Stomach smooth muscle (tissue), 2 donors: ENCODE results near the gene VTI1A.

ENCODE experiments used
- H3K27ac ChIP-seq: one replicate; pipeline ENCODE4 v1.7.0; 2013; ENCODE audit warnings: mild to moderate bottlenecking, low read length, inconsistent platforms
- H3K27me3 ChIP-seq, 2 donors: one replicate each; pipeline ENCODE4 v1.7.0; 2013; ENCODE audit warnings: low read length in 2 of 2; ENCODE audit not compliant: insufficient read depth in 2 of 2, control insufficient read depth in 1 of 2
- H3K36me3 ChIP-seq, 2 donors: one replicate each; pipeline ENCODE4 v1.7.0; 2013; ENCODE audit warnings: low read length in 2 of 2; ENCODE audit not compliant: control insufficient read depth in 2 of 2, insufficient read depth in 2 of 2
- H3K4me1 ChIP-seq: one replicate; pipeline ENCODE4 v1.7.0; 2013; ENCODE audit warnings: low read length; ENCODE audit not compliant: control insufficient read depth, insufficient read depth
- H3K4me3 ChIP-seq, 2 donors: one replicate each; pipeline ENCODE4 v1.7.0; 2013; ENCODE audit warnings: low read length in 2 of 2
- H3K9ac ChIP-seq, 2 donors: one replicate each; pipeline ENCODE4 v1.7.0; 2013; ENCODE audit warnings: low read length in 2 of 2, mild to moderate bottlenecking in 1 of 2
- H3K9me3 ChIP-seq, 2 donors: one replicate each; pipeline ENCODE4 v1.7.0; 2013; ENCODE audit warnings: low read length in 2 of 2; ENCODE audit not compliant: control insufficient read depth in 2 of 2
- donor health status: healthy.
- donor health status: Pancreatic carcinoma.

VTI1A gene

GRCh38 chr10:112768121-112768520 lies 321.1 kb downstream of the VTI1A start:
- Histone ChIP-seq H3K4me3 (no peak overlapping the region), H3K36me3 (no peaks in the 10 kb centered on the region), H3K9ac (no peak overlapping the region), H3K27ac (no peak overlapping the region), H3K4me1 (peaks cover 3% of the 10 kb centered on the region), H3K27me3 (no peaks in the 10 kb centered on the region), H3K9me3 (no peaks in the 10 kb centered on the region)

GRCh38 chr10:112769081-112769480 lies 322.1 kb downstream of the VTI1A start:
- H3K4me1 ChIP-seq = peaks cover 3% of the 10 kb centered on the region
- H3K4me3 ChIP-seq = no peak overlapping the region
- no peaks in the 10 kb centered on the region for H3K27me3 ChIP-seq
- no peak overlapping the region for H3K9ac ChIP-seq
- no peak overlapping the region for H3K27ac ChIP-seq
- H3K36me3 ChIP-seq = no peaks in the 10 kb centered on the region
- no peaks in the 10 kb centered on the region for H3K9me3 ChIP-seq

GRCh38 chr10:112769611-112770370 lies 322.8 kb downstream of the VTI1A start:
- no peak overlapping the region for H3K9ac ChIP-seq
- no peak overlapping the region for H3K27ac ChIP-seq
- H3K36me3 ChIP-seq = no peaks in the 10 kb centered on the region
- H3K9me3 ChIP-seq = no peaks in the 10 kb centered on the region
- H3K27me3 ChIP-seq = no peaks in the 10 kb centered on the region
- H3K4me1 ChIP-seq = peaks cover 3% of the 10 kb centered on the region
- no peak overlapping the region for H3K4me3 ChIP-seq

GRCh38 chr10:112771733-112772132 lies 324.7 kb downstream of the VTI1A start:
- Histone ChIP-seq H3K9ac (no peak overlapping the region), H3K4me3 (no peak overlapping the region), H3K27me3 (no peaks in the 10 kb centered on the region), H3K4me1 (peaks cover 3% of the 10 kb centered on the region), H3K9me3 (no peaks in the 10 kb centered on the region), H3K36me3 (no peaks in the 10 kb centered on the region), H3K27ac (no peak overlapping the region)

GRCh38 chr10:112773783-112774182 lies 326.8 kb downstream of the VTI1A start:
- Histone ChIP-seq H3K27ac (no peak overlapping the region), H3K27me3 (no peaks in the 10 kb centered on the region), H3K4me3 (no peak overlapping the region), H3K4me1 (peaks cover 3% of the 10 kb centered on the region), H3K36me3 (no peaks in the 10 kb centered on the region), H3K9me3 (no peaks in the 10 kb centered on the region), H3K9ac (no peak overlapping the region)

GRCh38 chr10:112774210-112774609 lies 327.2 kb downstream of the VTI1A start:
- Histone ChIP-seq H3K9me3 (no peaks in the 10 kb centered on the region), H3K4me3 (no peak overlapping the region), H3K36me3 (no peaks in the 10 kb centered on the region), H3K27ac (no peak overlapping the region), H3K27me3 (no peaks in the 10 kb centered on the region), H3K9ac (no peak overlapping the region), H3K4me1 (peaks cover 3% of the 10 kb centered on the region)

- Histone ChIP-seq H3K9ac (no peak overlapping the region), H3K4me1 (no peaks in the 10 kb centered on the region), H3K4me3 (no peak overlapping the region), H3K27ac (no peak overlapping the region), H3K27me3 (no peaks in the 10 kb centered on the region), H3K36me3 (no peaks in the 10 kb centered on the region), H3K9me3 (no peaks in the 10 kb centered on the region)
Measured at GRCh38 chr10:112774798-112775197, 327.8 kb downstream of the VTI1A start.

- Histone ChIP-seq H3K9ac (no peak overlapping the region), H3K36me3 (no peaks in the 10 kb centered on the region), H3K9me3 (no peaks in the 10 kb centered on the region), H3K4me3 (no peak overlapping the region), H3K27me3 (no peaks in the 10 kb centered on the region), H3K27ac (no peak overlapping the region), H3K4me1 (no peaks in the 10 kb centered on the region)
Measured at GRCh38 chr10:112775381-112775780, 328.4 kb downstream of the VTI1A start.

GRCh38 chr10:112775892-112776674 lies 329.1 kb downstream of the VTI1A start:
- Histone ChIP-seq H3K27ac (no peak overlapping the region), H3K9ac (no peak overlapping the region), H3K27me3 (no peaks in the 10 kb centered on the region), H3K4me3 (no peak overlapping the region), H3K4me1 (no peaks in the 10 kb centered on the region), H3K36me3 (no peaks in the 10 kb centered on the region), H3K9me3 (no peaks in the 10 kb centered on the region)

GRCh38 chr10:112778579-112778978 lies 331.6 kb downstream of the VTI1A start:
- no peaks in the 10 kb centered on the region for H3K36me3 ChIP-seq
- H3K9ac ChIP-seq = no peak overlapping the region
- H3K27me3 ChIP-seq = no peaks in the 10 kb centered on the region
- H3K4me3 ChIP-seq = no peak overlapping the region
- H3K4me1 ChIP-seq = no peaks in the 10 kb centered on the region
- H3K27ac ChIP-seq = no peak overlapping the region
- H3K9me3 ChIP-seq = no peaks in the 10 kb centered on the region
